DND-41 (cell line): ENCODE results near the gene CACNA1A.

Source experiments
- ATAC-seq: fragments of 200-7000 bp; cut with Tn5 transposase; 3 replicates; pipeline ENCODE4 v1.9.1; 2021; ENCODE audit warnings: low read depth; ENCODE audit not compliant: insufficient read depth
- DNase-seq: peaks from one replicate; pipeline ENCODE4 v3.0.0-alpha.2; 2020
- H2AFZ ChIP-seq: 2 replicates; pipeline ENCODE4 v1.6.0; 2012; ENCODE audit warnings: low read depth, low read length
- H3K27ac ChIP-seq: 2 replicates; pipeline ENCODE4 v1.5.1; 2012; ENCODE audit warnings: low read length, inconsistent platforms
- H3K27me3 ChIP-seq: fragments of 200-600 bp; sonication (generic); 2 replicates; pipeline ENCODE4 v1.6.0; 2012; ENCODE audit warnings: low read length, mild to moderate bottlenecking, inconsistent platforms; ENCODE audit not compliant: insufficient read depth, poor library complexity
- H3K36me3 ChIP-seq: 2 replicates; pipeline ENCODE4 v1.5.1; 2012; ENCODE audit warnings: low read length, inconsistent platforms; ENCODE audit not compliant: insufficient read depth
- H3K4me1 ChIP-seq: 2 replicates; pipeline ENCODE4 v1.5.1; 2012; ENCODE audit warnings: mild to moderate bottlenecking, low read length; ENCODE audit not compliant: insufficient read depth
- H3K4me2 ChIP-seq: 2 replicates; pipeline ENCODE4 v1.6.0; 2012; ENCODE audit warnings: mild to moderate bottlenecking, moderate library complexity, low read length, inconsistent platforms; ENCODE audit not compliant: insufficient read depth
- H3K4me3 ChIP-seq, 2 experiments: fragments of 200-600 bp in 1 of 2; shearing (Covaris generic) in 1 of 2; 2 replicates each; pipeline ENCODE4 v1.5.1; 2012 to 2016; ENCODE audit warnings: inconsistent platforms in 2 of 2, low read length in 2 of 2, mild to moderate bottlenecking in 2 of 2, low read depth in 1 of 2, moderate library complexity in 1 of 2
- H3K79me2 ChIP-seq: 2 replicates; pipeline ENCODE4 v1.6.0; 2012; ENCODE audit warnings: low read length, inconsistent platforms; ENCODE audit not compliant: insufficient read depth
- H3K9ac ChIP-seq: 2 replicates; pipeline ENCODE4 v1.6.0; 2012; ENCODE audit warnings: low read depth, mild to moderate bottlenecking, inconsistent platforms, low read length, moderate library complexity
- H3K9me3 ChIP-seq: 2 replicates; pipeline ENCODE4 v1.5.1; 2012; ENCODE audit warnings: low read length, moderate library complexity, mild to moderate bottlenecking, inconsistent platforms; ENCODE audit not compliant: insufficient read depth, severe bottlenecking
- H4K20me1 ChIP-seq: 2 replicates; pipeline ENCODE4 v1.6.0; 2012; ENCODE audit warnings: low read length; ENCODE audit not compliant: insufficient read depth
- EZH2 ChIP-seq: IDR thresholded peaks from 3 replicates; pipeline ENCODE4 v1.6.1; 2012; ENCODE audit warnings: borderline replicate concordance, low read depth, mild to moderate bottlenecking, moderate library complexity, low read length, inconsistent platforms; ENCODE audit not compliant: severe bottlenecking
- TF ChIP-seq, protein P1 (sequence below): IDR thresholded peaks from 2 replicates; pipeline ENCODE4 v1.5.1; 2012; ENCODE audit warnings: borderline replicate concordance, low read length, moderate library complexity, mild to moderate bottlenecking; ENCODE audit not compliant: poor library complexity, severe bottlenecking; ENCODE audit errors: extremely low read depth

CACNA1A gene

GRCh38 chr19:13460045-13460444, 46.2 kb downstream of the CACNA1A start:
- no peak for DNase-seq
- H3K4me2 ChIP-seq = no peak overlapping the region

DNA sequence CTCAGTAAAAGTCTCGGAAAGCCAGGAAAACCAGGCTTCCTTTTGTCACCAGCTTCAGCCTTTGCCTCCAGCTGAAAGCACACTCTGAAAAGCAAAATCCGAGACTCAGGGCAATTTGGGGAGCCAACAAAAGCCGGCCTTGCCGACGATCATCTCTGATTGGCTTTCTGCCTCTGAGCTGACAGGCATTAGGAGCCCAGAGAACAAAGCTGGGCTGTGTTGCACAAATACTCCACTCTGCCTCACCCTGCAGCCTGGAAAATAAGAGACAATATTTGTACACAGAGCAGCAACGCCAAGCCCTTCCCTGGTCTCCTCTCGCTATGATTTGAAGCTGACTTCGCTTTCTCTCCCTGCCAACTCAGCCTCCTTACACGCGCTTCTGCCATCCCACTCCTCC, 46.9 kb downstream of the CACNA1A start:
- H4K20me1 ChIP-seq = no peaks in the 10 kb centered on the region; the same call in 1 of the 2 replicates
- H3K27ac ChIP-seq = no peak overlapping the region
- TF ChIP-seq, protein P1, sequence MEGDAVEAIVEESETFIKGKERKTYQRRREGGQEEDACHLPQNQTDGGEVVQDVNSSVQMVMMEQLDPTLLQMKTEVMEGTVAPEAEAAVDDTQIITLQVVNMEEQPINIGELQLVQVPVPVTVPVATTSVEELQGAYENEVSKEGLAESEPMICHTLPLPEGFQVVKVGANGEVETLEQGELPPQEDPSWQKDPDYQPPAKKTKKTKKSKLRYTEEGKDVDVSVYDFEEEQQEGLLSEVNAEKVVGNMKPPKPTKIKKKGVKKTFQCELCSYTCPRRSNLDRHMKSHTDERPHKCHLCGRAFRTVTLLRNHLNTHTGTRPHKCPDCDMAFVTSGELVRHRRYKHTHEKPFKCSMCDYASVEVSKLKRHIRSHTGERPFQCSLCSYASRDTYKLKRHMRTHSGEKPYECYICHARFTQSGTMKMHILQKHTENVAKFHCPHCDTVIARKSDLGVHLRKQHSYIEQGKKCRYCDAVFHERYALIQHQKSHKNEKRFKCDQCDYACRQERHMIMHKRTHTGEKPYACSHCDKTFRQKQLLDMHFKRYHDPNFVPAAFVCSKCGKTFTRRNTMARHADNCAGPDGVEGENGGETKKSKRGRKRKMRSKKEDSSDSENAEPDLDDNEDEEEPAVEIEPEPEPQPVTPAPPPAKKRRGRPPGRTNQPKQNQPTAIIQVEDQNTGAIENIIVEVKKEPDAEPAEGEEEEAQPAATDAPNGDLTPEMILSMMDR = no peak
- no peak for TF ChIP-seq EZH2
- no peak overlapping the region for H2AFZ ChIP-seq
- H3K4me3 ChIP-seq = no peak overlapping the region
- H3K9ac ChIP-seq = no peak overlapping the region
- no peak for ATAC-seq
- no peaks in the 10 kb centered on the region for H3K36me3 ChIP-seq
- H3K4me1 ChIP-seq = no peaks in the 10 kb centered on the region
- no peaks in the 10 kb centered on the region for H3K27me3 ChIP-seq
- no peaks in the 10 kb centered on the region for H3K9me3 ChIP-seq
- no peak for DNase-seq
- H3K4me2 ChIP-seq = no peak overlapping the region
- no peaks in the 10 kb centered on the region for H3K79me2 ChIP-seq

More at GRCh38 chr19:13460045-13460444, 46.2 kb downstream of the CACNA1A start:
- Histone ChIP-seq H3K9me3 (no peaks in the 10 kb centered on the region), H3K9ac (no peak overlapping the region), H3K36me3 (no peaks in the 10 kb centered on the region), H3K4me3 (no peak overlapping the region), H4K20me1 (no peaks in the 10 kb centered on the region; the same call in 1 of the 2 replicates), H3K27ac (no peak overlapping the region), H3K4me1 (no peaks in the 10 kb centered on the region), H3K79me2 (no peaks in the 10 kb centered on the region), H3K27me3 (no peaks in the 10 kb centered on the region), H2AFZ (no peak overlapping the region)
- TF ChIP-seq, protein P1 = no peak
- no peak for TF ChIP-seq EZH2
- ATAC-seq = no peak

DNA sequence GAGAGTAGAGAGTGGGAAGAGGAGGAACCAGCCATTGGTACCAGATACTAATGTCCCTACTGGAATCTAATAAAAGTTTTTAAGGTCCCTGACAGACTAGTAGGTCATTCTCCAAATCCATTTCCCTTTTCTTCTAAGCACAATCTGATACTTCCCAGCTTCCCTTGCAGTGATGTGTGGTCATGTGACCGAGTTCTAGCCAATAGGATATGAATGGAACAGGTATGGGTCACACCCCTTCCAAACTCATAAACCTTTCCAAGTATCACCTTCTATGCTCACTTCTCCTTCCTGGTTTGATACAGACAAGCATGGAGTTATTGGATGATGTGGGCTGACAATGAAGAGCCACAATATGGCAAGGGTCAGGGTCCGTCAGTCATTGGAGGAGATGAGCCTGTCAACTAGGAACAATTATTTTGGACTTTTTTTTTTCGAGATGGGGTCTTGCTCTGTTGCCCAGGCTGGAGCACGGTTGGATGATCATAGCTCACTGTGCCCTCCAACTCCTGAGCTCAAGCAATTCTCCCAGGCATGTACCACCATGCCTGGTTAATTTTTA, 54.8 kb downstream of the CACNA1A start:
- H3K36me3 ChIP-seq = no peaks in the 10 kb centered on the region
- H3K9me3 ChIP-seq = no peaks in the 10 kb centered on the region
- no peaks in the 10 kb centered on the region for H3K4me1 ChIP-seq
- H3K4me2 ChIP-seq = no peak overlapping the region
- H3K79me2 ChIP-seq = no peaks in the 10 kb centered on the region
- H3K4me3 ChIP-seq = no peak overlapping the region
- TF ChIP-seq, protein P1 = no peak
- no peak for TF ChIP-seq EZH2
- no peak overlapping the region for H3K9ac ChIP-seq
- DNase-seq (no peak), ATAC-seq (no peak)
- no peaks in the 10 kb centered on the region for H3K27me3 ChIP-seq
- H2AFZ ChIP-seq = no peak overlapping the region
- no peak overlapping the region for H3K27ac ChIP-seq
- no peaks in the 10 kb centered on the region for H4K20me1 ChIP-seq
